ENCODE measurements around the gene SPEM2.

Gene SPEM2

GRCh38 chr17:7425316-7425715 is at the start of gene SPEM2:
Gene SPEM2, plus strand, starts transcription at chr17:7425616. Its CDS starts 73 bp downstream, at chr17:7425689.
- no peak for DNase-seq

- no peak for DNase-seq
Measured at GRCh38 chr17:7379134-7379533, 46.3 kb upstream of the SPEM2 start.

GRCh38 chr17:7380321-7380720 is 45.1 kb upstream of the SPEM2 start:
- DNase-seq: no peak

- DNase-seq: no peak
Measured at GRCh38 chr17:7380855-7381683, 44.3 kb upstream of the SPEM2 start, which contains the start of gene TNK1. Gene TNK1, plus strand, starts transcription at chr17:7381089. Its CDS starts 1,838 bp downstream, at chr17:7382927.

GRCh38 chr17:7382901-7383300 is 42.5 kb upstream of the SPEM2 start:
- no peak for DNase-seq

GRCh38 chr17:7383371-7383741 is 42.1 kb upstream of the SPEM2 start:
- DNase-seq: no peak

- DNase-seq: peak in 1 of 2 donors; percentile 21
Measured at GRCh38 chr17:7383742-7384488, 41.5 kb upstream of the SPEM2 start.

GRCh38 chr17:7384489-7385081 is 40.8 kb upstream of the SPEM2 start:
- DNase-seq: no peak

GRCh38 chr17:7388856-7389255 is 36.6 kb upstream of the SPEM2 start:
- no peak for DNase-seq

- no peak for DNase-seq
Measured at GRCh38 chr17:7389924-7390910, 35.2 kb upstream of the SPEM2 start.

GRCh38 chr17:7391307-7391706 is 34.1 kb upstream of the SPEM2 start:
- DNase-seq: no peak

- DNase-seq: no peak
Measured at GRCh38 chr17:7392696-7393612, 32.5 kb upstream of the SPEM2 start.

GRCh38 chr17:7393613-7394451 is 31.6 kb upstream of the SPEM2 start:
- no peak for DNase-seq

- DNase-seq: peak; percentile 69 to 76
Measured at GRCh38 chr17:7394452-7395191, 30.8 kb upstream of the SPEM2 start, which contains the start of gene PLSCR3. Gene PLSCR3, minus strand, starts transcription at chr17:7394525. Its CDS starts 415 bp downstream, at chr17:7394110.

- DNase-seq: no peak
Measured at GRCh38 chr17:7396147-7396546, 29.3 kb upstream of the SPEM2 start.

- no peak for DNase-seq
Measured at GRCh38 chr17:7398612-7399011, 26.8 kb upstream of the SPEM2 start.

- DNase-seq: peak in 1 of 2 donors; percentile 2
Measured at GRCh38 chr17:7403043-7403726, 22.2 kb upstream of the SPEM2 start.

GRCh38 chr17:7403727-7403976 is 21.8 kb upstream of the SPEM2 start:
- no peak for DNase-seq

Measured in inflammatory macrophage treated with lipopolysaccharide for 1 hour (primary cell).